ENCODE data around the gene ZKSCAN2. TPM values are rescaled to one million over a fixed set of nuclear protein-coding genes. Genes with fewer than 3 reads are reported as not detected.

Gene ZKSCAN2
- total and polyA plus RNA-seq, 2 of the 4 experiments (the other 2 are of a cell fraction): 1.6 to 3.8 TPM

DNA sequence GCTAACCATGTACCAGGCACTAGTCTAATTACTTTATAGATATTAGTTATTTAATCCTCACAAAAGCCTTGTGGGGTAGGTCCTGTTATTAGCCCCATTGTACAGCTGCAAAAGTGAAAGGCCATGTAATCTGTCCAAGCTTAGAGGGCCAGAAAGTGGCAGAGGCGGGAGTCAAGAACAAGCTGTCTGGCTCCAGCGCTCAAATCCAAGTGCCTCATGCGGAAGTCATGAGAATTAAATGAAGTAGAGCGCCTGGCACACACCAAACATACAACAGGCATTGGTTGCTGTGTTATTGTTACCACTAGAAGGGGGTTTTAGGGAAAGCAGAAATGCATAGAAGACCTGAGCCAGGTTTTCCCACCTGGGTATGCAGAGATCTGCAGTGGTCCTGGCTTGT is 39.7 kb downstream of the ZKSCAN2 start:
- Histone ChIP-seq H2BK15ac (ENCODE audit: low read depth, low read length) (no peak overlapping the region), H3K56ac (ENCODE audit: extremely low read depth, insufficient read depth, low read length) (no peak overlapping the region), H2AK5ac (ENCODE audit: low read depth, low read length) (no peak overlapping the region), H3K23ac (ENCODE audit: low read depth, low read length) (no peak overlapping the region; the same call in 1 of the 2 replicates), H2AK9ac (replicated peaks; ENCODE audit: low read depth, low read length, poor library complexity) (no peak overlapping the region), H3K18ac (ENCODE audit: low read depth, low read length) (no peak overlapping the region), H3K4me3 (ENCODE audit: insufficient read depth, low read depth, low read length) (no peak overlapping the region), H3K9me3 (ENCODE audit: control insufficient read depth, insufficient read depth, low read length) (no peaks in the 10 kb centered on the region), H4K5ac (ENCODE audit: low read depth, low read length) (no peak overlapping the region), H2AFZ (replicated peaks; ENCODE audit: low read length, poor library complexity) (no peak overlapping the region), H3K79me1 (ENCODE audit: low read depth in 1 of 2, low read length in 2 of 2) (no peaks in the 10 kb centered on the region), H3K27ac (ENCODE audit: insufficient read depth, low read length) (no peak overlapping the region), H3K4me1 (ENCODE audit: control insufficient read depth, insufficient read depth, low read length) (no peaks in the 10 kb centered on the region), H3K27me3 (ENCODE audit: control insufficient read depth, insufficient read depth, low read length) (peaks cover 28% of the 10 kb centered on the region), H2BK120ac (ENCODE audit: low read depth, low read length) (no peak overlapping the region), H3K14ac (replicated peaks; ENCODE audit: low read depth, low read length) (no peak overlapping the region), H3K4me2 (ENCODE audit: low read depth, low read length) (no peak overlapping the region), H3K9ac (ENCODE audit: low read depth, low read length) (no peak overlapping the region), H4K8ac (ENCODE audit: low read depth in 2 of 2, low read length in 2 of 2) (no peak overlapping the region), H3K4ac (ENCODE audit: low read depth, low read length) (no peak overlapping the region), H2BK5ac (ENCODE audit: low read depth, low read length, poor library complexity, severe bottlenecking) (no peak overlapping the region), H3K9me1 (ENCODE audit: insufficient read depth, low read length) (no peaks in the 10 kb centered on the region), H4K91ac (ENCODE audit: insufficient read depth, low read depth, low read length) (no peak overlapping the region), H3K36me3 (ENCODE audit: control insufficient read depth, insufficient read depth, low read length) (no peaks in the 10 kb centered on the region), H4K20me1 (ENCODE audit: insufficient read depth, low read length) (no peaks in the 10 kb centered on the region), H2BK20ac (ENCODE audit: low read depth, low read length) (no peak overlapping the region)
- intact Hi-C loops (cut with micrococcal nuclease) (no loop called here), in situ Hi-C loops (cut with MboI; ENCODE audit: low sequenced_read_pairs) (no loop called here), dilution Hi-C loops (cut with HindIII; ENCODE audit: low sequenced_read_pairs, unreplicated experiment) (no loop called here)
- no TSS peak for BruUV-seq (replicated peaks)
- whole genome bisulfite sequencing, 2 experiments (ENCODE audit: extremely low coverage in 2 of 2, insufficient read length in 1 of 2): no CpG with 5 or more reads among the region's 4 CpGs
- TF ChIP-seq NFE2L2 (IDR thresholded peaks at IDR 0.05; ENCODE audit: low read depth, low read length): no peak
- TF ChIP-seq, protein P1, sequence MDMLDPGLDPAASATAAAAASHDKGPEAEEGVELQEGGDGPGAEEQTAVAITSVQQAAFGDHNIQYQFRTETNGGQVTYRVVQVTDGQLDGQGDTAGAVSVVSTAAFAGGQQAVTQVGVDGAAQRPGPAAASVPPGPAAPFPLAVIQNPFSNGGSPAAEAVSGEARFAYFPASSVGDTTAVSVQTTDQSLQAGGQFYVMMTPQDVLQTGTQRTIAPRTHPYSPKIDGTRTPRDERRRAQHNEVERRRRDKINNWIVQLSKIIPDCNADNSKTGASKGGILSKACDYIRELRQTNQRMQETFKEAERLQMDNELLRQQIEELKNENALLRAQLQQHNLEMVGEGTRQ (IDR thresholded peaks at IDR 0.05; ENCODE audit: low read depth, low read length): no peak
- TF ChIP-seq MXI1 (IDR thresholded peaks at IDR 0.05; ENCODE audit: borderline replicate concordance, low read depth, low read length): no peak
- no peak for TF ChIP-seq POLR2A (IDR thresholded peaks at IDR 0.05; ENCODE audit: low read depth, low read length)
- TF ChIP-seq FOS (IDR thresholded peaks at IDR 0.05; ENCODE audit: low read depth, low read length): no peak
- no peak for TF ChIP-seq CHD1 (IDR thresholded peaks at IDR 0.05; ENCODE audit: low read depth, low read length)
- TF ChIP-seq RCOR1 (IDR thresholded peaks at IDR 0.05; ENCODE audit: insufficient replicate concordance, low read length): no peak
- TF ChIP-seq, protein P2, sequence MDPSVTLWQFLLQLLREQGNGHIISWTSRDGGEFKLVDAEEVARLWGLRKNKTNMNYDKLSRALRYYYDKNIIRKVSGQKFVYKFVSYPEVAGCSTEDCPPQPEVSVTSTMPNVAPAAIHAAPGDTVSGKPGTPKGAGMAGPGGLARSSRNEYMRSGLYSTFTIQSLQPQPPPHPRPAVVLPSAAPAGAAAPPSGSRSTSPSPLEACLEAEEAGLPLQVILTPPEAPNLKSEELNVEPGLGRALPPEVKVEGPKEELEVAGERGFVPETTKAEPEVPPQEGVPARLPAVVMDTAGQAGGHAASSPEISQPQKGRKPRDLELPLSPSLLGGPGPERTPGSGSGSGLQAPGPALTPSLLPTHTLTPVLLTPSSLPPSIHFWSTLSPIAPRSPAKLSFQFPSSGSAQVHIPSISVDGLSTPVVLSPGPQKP (IDR thresholded peaks at IDR 0.05; ENCODE audit: borderline replicate concordance, low read depth, low read length): no peak
- TF ChIP-seq RFX5 (IDR thresholded peaks at IDR 0.05; ENCODE audit: low read depth, low read length): no peak
- no peak for TF ChIP-seq SMC3 (IDR thresholded peaks at IDR 0.05; ENCODE audit: low read depth, low read length)
- no peak for DNase-seq
- ChIA-PET POLR2A (ENCODE audit: unreplicated experiment) (no interaction called here), CTCF (interaction anchor here (0.5 kb wide), 1 partner anchor 679 kb away, joined by 3 read pairs; the partner anchor contains the start of gene RBBP6)
- no peak for ATAC-seq (ENCODE audit: low read depth)

Data from IMR-90 (cell line).